ENCODE results near the gene CHCHD4.
A peak's percentile ranks its signal among the peaks of the same experiment; 100 is the strongest.

The CHCHD4 gene

GRCh38 chr3:14147617-14148016, 22.9 kb upstream of the CHCHD4 start:
- no peaks in the 10 kb centered on the region for H3K36me3 ChIP-seq (ENCODE audit: control insufficient read depth, insufficient read depth, low read length)

GRCh38 chr3:14147066-14147435, 22.4 kb upstream of the CHCHD4 start:
- Histone ChIP-seq H3K9me3 (ENCODE audit: control insufficient read depth, low read length) (no peaks in the 10 kb centered on the region), H3K36me3 (ENCODE audit: control insufficient read depth, insufficient read depth, low read length) (no peaks in the 10 kb centered on the region), H3K4me1 (no peaks in the 10 kb centered on the region), H3K4me3 (ENCODE audit: low read depth, low read length) (no peak overlapping the region), H3K4me2 (ENCODE audit: low read length) (no peak overlapping the region), H3K27me3 (ENCODE audit: control insufficient read depth, insufficient read depth, low read length) (no peaks in the 10 kb centered on the region), H3K27ac (no peak overlapping the region), H3K79me2 (no peaks in the 10 kb centered on the region), H3K9ac (no peak overlapping the region), H2AFZ (no peak overlapping the region)
- TF ChIP-seq, protein P1, sequence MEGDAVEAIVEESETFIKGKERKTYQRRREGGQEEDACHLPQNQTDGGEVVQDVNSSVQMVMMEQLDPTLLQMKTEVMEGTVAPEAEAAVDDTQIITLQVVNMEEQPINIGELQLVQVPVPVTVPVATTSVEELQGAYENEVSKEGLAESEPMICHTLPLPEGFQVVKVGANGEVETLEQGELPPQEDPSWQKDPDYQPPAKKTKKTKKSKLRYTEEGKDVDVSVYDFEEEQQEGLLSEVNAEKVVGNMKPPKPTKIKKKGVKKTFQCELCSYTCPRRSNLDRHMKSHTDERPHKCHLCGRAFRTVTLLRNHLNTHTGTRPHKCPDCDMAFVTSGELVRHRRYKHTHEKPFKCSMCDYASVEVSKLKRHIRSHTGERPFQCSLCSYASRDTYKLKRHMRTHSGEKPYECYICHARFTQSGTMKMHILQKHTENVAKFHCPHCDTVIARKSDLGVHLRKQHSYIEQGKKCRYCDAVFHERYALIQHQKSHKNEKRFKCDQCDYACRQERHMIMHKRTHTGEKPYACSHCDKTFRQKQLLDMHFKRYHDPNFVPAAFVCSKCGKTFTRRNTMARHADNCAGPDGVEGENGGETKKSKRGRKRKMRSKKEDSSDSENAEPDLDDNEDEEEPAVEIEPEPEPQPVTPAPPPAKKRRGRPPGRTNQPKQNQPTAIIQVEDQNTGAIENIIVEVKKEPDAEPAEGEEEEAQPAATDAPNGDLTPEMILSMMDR (IDR thresholded peaks at IDR 0.05): no peak

More at GRCh38 chr3:14147617-14148016, 22.9 kb upstream of the CHCHD4 start:
- Histone ChIP-seq H3K9me3 (ENCODE audit: control insufficient read depth, low read length) (no peaks in the 10 kb centered on the region), H2AFZ (no peak overlapping the region), H3K4me2 (ENCODE audit: low read length) (no peak overlapping the region), H3K9ac (no peak overlapping the region), H3K4me1 (no peaks in the 10 kb centered on the region), H3K4me3 (ENCODE audit: low read depth, low read length) (no peak overlapping the region), H3K27ac (no peak overlapping the region), H3K27me3 (ENCODE audit: control insufficient read depth, insufficient read depth, low read length) (no peaks in the 10 kb centered on the region), H3K79me2 (no peaks in the 10 kb centered on the region)
- TF ChIP-seq, protein P1 (IDR thresholded peaks at IDR 0.05): no peak

- Histone ChIP-seq H3K36me3 (ENCODE audit: control insufficient read depth, insufficient read depth, low read length) (no peaks in the 10 kb centered on the region), H3K27ac (no peak overlapping the region), H3K4me1 (no peaks in the 10 kb centered on the region), H3K9ac (no peak overlapping the region), H3K27me3 (ENCODE audit: control insufficient read depth, insufficient read depth, low read length) (no peaks in the 10 kb centered on the region), H3K4me3 (ENCODE audit: low read depth, low read length) (no peak overlapping the region), H3K9me3 (ENCODE audit: control insufficient read depth, low read length) (no peaks in the 10 kb centered on the region), H2AFZ (no peak overlapping the region), H3K79me2 (no peaks in the 10 kb centered on the region), H3K4me2 (ENCODE audit: low read length) (no peak overlapping the region)
- TF ChIP-seq, protein P1 (IDR thresholded peaks at IDR 0.05): no peak
Measured at GRCh38 chr3:14146381-14147065, 21.9 kb upstream of the CHCHD4 start.

- Histone ChIP-seq H3K4me2 (ENCODE audit: low read length) (no peak overlapping the region), H3K36me3 (ENCODE audit: control insufficient read depth, insufficient read depth, low read length) (no peaks in the 10 kb centered on the region)
- TF ChIP-seq, protein P1 (IDR thresholded peaks at IDR 0.05): no peak
Measured at GRCh38 chr3:14145670-14146380, 21.2 kb upstream of the CHCHD4 start.

More at GRCh38 chr3:14145670-14146380, 21.2 kb upstream of the CHCHD4 start:
- H3K27me3 ChIP-seq (ENCODE audit: control insufficient read depth, insufficient read depth, low read length): no peaks in the 10 kb centered on the region
- peak overlapping the region; percentile 65 for H3K27ac ChIP-seq
- H3K9ac ChIP-seq: no peak overlapping the region
- no peaks in the 10 kb centered on the region for H3K4me1 ChIP-seq
- H3K4me3 ChIP-seq (ENCODE audit: low read depth, low read length): no peak overlapping the region
- H3K79me2 ChIP-seq: no peaks in the 10 kb centered on the region
- H2AFZ ChIP-seq: no peak overlapping the region
- no peaks in the 10 kb centered on the region for H3K9me3 ChIP-seq (ENCODE audit: control insufficient read depth, low read length)
